H1 (cell line): Measurements from ENCODE around the gene GZMA. TPM values are rescaled to one million over a fixed set of nuclear protein-coding genes. Genes with fewer than 3 reads are reported as not detected.

ENCODE experiments used
- EGR1 ChIP-seq: IDR thresholded peaks from 2 replicates; pipeline ENCODE4 v1.6.1; 2011; ENCODE audit warnings: low read depth, low read length, borderline replicate concordance
- KDM5A ChIP-seq: fragments of 200-600 bp; IDR thresholded peaks from 2 replicates; pipeline ENCODE4 v1.7.1; 2012; ENCODE audit warnings: mild to moderate bottlenecking, low read length, inconsistent platforms, mixed read lengths
- NRF1 ChIP-seq: IDR thresholded peaks from 2 replicates; pipeline ENCODE4 v1.6.1; 2011; ENCODE audit warnings: mild to moderate bottlenecking, low read depth, low read length, improper control_type of control experiment
- POLR2A ChIP-seq, 2 experiments: IDR thresholded peaks; 1 replicate in 1 of 2; 2 replicates in 1 of 2; pipeline ENCODE4 v1.6.1; 2011; ENCODE audit warnings: low read depth in 2 of 2, low read length in 2 of 2, mild to moderate bottlenecking in 2 of 2; ENCODE audit errors: control extremely low read depth in 1 of 2
- SIX5 ChIP-seq: IDR thresholded peaks from 2 replicates; pipeline ENCODE4 v1.6.1; 2011; ENCODE audit warnings: mild to moderate bottlenecking, low read depth, low read length
- SRF ChIP-seq: IDR thresholded peaks from 2 replicates; pipeline ENCODE4 v1.6.1; 2011; ENCODE audit warnings: mild to moderate bottlenecking, low read depth, low read length, moderate library complexity
- YY1 ChIP-seq: IDR thresholded peaks from 2 replicates; pipeline ENCODE4 v1.6.1; 2011; ENCODE audit warnings: low read depth, mild to moderate bottlenecking, low read length
- polyA plus RNA-seq, 7 experiments: library from polyadenylated mRNA; depleted of rRNA in 3 of 7; stranded (reverse) in 5 of 7; unstranded in 2 of 7; fragments of >200 nt in 5 of 7; fragments of 200-250 nt in 2 of 7; gene quantifications; 1 replicate in 5 of 7; 2 replicates in 1 of 7; 4 replicates in 1 of 7; pipeline versions ENCODE4 v1.2.1 to v1.2.3, GENCODE V29; 2011 to 2013; ENCODE audit warnings: missing spikeins in 2 of 7, mixed read lengths in 2 of 7
- total RNA-seq: library from RNA; stranded (reverse); fragmentation: NEBNext Ultra II Directional; extraction: Animal tissue kit (Norgen Biotek cat#: 25700); gene quantifications from 2 replicates; pipeline ENCODE4 v1.2.1, GENCODE V29; 2021
- TF ChIP-seq, protein P1 (sequence below): fragments of 300-600 bp; sonication (generic); IDR thresholded peaks from 2 replicates; pipeline ENCODE4 v1.7.1; 2012; ENCODE audit warnings: low read length, moderate library complexity, mild to moderate bottlenecking, inconsistent platforms; ENCODE audit not compliant: insufficient replicate concordance
- TF ChIP-seq, protein P2 (sequence below): IDR thresholded peaks from 2 replicates; pipeline ENCODE4 v1.6.1; 2011; ENCODE audit warnings: low read length, improper control_type of control experiment
- TF ChIP-seq, protein P3 (sequence below): IDR thresholded peaks from 2 replicates; pipeline ENCODE4 v1.6.1; 2012; ENCODE audit warnings: inconsistent platforms

GZMA gene
- total and polyA plus RNA-seq, 2 of the 8 experiments (the other 6 are each of a cell fraction or from before 2014, with no cell fraction given) = not detected

DNA sequence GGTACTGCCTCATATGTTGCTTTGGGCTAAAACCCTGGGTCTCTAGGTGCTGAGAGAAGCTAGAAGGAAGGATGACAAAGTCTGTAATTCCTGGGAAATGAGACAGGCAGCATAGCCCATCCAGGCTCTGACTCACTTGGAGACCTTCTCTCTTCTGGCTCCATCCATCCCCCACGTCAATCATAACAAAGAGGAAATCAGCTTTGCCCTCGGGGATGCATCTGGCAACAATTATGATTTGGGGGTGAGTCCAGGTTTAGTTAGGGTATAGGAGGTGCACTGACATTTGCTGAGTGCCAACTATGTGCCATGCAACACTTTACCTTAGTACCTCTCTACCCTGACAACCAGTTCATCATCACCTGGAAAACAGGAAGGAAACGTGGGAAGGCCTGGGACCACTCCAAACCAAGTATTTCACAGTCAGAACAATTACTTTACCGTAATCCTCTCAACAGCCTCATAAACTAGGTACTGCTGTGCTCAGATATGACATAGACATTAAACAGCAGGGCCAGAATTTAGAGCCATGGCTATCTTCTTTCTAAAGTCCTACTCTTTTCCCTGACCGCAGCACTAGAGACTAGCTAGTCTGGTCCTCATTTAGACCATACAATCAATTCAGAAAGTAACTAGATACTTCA is 39.1 kb upstream of the GZMA start (continued):
- TF ChIP-seq, protein P1, sequence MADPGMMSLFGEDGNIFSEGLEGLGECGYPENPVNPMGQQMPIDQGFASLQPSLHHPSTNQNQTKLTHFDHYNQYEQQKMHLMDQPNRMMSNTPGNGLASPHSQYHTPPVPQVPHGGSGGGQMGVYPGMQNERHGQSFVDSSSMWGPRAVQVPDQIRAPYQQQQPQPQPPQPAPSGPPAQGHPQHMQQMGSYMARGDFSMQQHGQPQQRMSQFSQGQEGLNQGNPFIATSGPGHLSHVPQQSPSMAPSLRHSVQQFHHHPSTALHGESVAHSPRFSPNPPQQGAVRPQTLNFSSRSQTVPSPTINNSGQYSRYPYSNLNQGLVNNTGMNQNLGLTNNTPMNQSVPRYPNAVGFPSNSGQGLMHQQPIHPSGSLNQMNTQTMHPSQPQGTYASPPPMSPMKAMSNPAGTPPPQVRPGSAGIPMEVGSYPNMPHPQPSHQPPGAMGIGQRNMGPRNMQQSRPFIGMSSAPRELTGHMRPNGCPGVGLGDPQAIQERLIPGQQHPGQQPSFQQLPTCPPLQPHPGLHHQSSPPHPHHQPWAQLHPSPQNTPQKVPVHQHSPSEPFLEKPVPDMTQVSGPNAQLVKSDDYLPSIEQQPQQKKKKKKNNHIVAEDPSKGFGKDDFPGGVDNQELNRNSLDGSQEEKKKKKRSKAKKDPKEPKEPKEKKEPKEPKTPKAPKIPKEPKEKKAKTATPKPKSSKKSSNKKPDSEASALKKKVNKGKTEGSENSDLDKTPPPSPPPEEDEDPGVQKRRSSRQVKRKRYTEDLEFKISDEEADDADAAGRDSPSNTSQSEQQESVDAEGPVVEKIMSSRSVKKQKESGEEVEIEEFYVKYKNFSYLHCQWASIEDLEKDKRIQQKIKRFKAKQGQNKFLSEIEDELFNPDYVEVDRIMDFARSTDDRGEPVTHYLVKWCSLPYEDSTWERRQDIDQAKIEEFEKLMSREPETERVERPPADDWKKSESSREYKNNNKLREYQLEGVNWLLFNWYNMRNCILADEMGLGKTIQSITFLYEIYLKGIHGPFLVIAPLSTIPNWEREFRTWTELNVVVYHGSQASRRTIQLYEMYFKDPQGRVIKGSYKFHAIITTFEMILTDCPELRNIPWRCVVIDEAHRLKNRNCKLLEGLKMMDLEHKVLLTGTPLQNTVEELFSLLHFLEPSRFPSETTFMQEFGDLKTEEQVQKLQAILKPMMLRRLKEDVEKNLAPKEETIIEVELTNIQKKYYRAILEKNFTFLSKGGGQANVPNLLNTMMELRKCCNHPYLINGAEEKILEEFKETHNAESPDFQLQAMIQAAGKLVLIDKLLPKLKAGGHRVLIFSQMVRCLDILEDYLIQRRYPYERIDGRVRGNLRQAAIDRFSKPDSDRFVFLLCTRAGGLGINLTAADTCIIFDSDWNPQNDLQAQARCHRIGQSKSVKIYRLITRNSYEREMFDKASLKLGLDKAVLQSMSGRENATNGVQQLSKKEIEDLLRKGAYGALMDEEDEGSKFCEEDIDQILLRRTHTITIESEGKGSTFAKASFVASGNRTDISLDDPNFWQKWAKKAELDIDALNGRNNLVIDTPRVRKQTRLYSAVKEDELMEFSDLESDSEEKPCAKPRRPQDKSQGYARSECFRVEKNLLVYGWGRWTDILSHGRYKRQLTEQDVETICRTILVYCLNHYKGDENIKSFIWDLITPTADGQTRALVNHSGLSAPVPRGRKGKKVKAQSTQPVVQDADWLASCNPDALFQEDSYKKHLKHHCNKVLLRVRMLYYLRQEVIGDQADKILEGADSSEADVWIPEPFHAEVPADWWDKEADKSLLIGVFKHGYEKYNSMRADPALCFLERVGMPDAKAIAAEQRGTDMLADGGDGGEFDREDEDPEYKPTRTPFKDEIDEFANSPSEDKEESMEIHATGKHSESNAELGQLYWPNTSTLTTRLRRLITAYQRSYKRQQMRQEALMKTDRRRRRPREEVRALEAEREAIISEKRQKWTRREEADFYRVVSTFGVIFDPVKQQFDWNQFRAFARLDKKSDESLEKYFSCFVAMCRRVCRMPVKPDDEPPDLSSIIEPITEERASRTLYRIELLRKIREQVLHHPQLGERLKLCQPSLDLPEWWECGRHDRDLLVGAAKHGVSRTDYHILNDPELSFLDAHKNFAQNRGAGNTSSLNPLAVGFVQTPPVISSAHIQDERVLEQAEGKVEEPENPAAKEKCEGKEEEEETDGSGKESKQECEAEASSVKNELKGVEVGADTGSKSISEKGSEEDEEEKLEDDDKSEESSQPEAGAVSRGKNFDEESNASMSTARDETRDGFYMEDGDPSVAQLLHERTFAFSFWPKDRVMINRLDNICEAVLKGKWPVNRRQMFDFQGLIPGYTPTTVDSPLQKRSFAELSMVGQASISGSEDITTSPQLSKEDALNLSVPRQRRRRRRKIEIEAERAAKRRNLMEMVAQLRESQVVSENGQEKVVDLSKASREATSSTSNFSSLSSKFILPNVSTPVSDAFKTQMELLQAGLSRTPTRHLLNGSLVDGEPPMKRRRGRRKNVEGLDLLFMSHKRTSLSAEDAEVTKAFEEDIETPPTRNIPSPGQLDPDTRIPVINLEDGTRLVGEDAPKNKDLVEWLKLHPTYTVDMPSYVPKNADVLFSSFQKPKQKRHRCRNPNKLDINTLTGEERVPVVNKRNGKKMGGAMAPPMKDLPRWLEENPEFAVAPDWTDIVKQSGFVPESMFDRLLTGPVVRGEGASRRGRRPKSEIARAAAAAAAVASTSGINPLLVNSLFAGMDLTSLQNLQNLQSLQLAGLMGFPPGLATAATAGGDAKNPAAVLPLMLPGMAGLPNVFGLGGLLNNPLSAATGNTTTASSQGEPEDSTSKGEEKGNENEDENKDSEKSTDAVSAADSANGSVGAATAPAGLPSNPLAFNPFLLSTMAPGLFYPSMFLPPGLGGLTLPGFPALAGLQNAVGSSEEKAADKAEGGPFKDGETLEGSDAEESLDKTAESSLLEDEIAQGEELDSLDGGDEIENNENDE = no peak
- no peak for TF ChIP-seq NRF1
- TF ChIP-seq, protein P2, sequence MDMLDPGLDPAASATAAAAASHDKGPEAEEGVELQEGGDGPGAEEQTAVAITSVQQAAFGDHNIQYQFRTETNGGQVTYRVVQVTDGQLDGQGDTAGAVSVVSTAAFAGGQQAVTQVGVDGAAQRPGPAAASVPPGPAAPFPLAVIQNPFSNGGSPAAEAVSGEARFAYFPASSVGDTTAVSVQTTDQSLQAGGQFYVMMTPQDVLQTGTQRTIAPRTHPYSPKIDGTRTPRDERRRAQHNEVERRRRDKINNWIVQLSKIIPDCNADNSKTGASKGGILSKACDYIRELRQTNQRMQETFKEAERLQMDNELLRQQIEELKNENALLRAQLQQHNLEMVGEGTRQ = no peak
- no peak for TF ChIP-seq KDM5A
- TF ChIP-seq, protein P3, sequence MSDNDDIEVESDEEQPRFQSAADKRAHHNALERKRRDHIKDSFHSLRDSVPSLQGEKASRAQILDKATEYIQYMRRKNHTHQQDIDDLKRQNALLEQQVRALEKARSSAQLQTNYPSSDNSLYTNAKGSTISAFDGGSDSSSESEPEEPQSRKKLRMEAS = no peak
- no peak for TF ChIP-seq SIX5
- no peak for TF ChIP-seq POLR2A (IDR thresholded peaks at IDR 0.05; ENCODE audit: control extremely low read depth in 1 of 2, low read depth in 2 of 2, low read length in 2 of 2)
- no peak for TF ChIP-seq SRF
- TF ChIP-seq EGR1 = no peak
- TF ChIP-seq YY1 = no peak
